HepG2 (cell line): ENCODE data around the gene MSL3B.

Experiments used
- ATAC-seq: fragments of 200-7000 bp; cut with Tn5 transposase; 3 replicates; pipeline ENCODE4 v1.9.1; 2020; ENCODE audit warnings: mild to moderate bottlenecking, moderate library complexity
- BruUV-seq: library from RNA; stranded (reverse); fragments of 400-500 nt; replicated peaks from 2 replicates; lab custom pipeline; 2021; lab: Mats Ljungman, UMichigan
- CTCF ChIA-PET: fragments of 300-600 bp; formaldehyde crosslinking; extraction: SDS; loops from one replicate; lab custom pipeline; 2021; ENCODE audit warnings: low total read pairs, inconsistent platforms, low intra/inter-chr PET ratio; lab: Yijun Ruan, JAX
- POLR2A ChIA-PET: fragments of 350-600 bp; sonication (Branson Sonifier 250); formaldehyde crosslinking; loops from one replicate; lab custom pipeline; 2020; ENCODE audit warnings: antibody characterized with exemption, inconsistent platforms; lab: Yijun Ruan, JAX
- DNase-seq: peaks from one replicate; pipeline ENCODE4 v3.0.0-alpha.2; 2015; ENCODE audit warnings: low spot score
- FAIRE-seq: peaks from 3 replicates; lab custom pipeline; 2011; peaks lifted over from hg19 to GRCh38; lab: Jason Lieb, UNC
- H2AFZ ChIP-seq: one replicate; pipeline ENCODE4 v1.6.1; 2011; ENCODE audit warnings: low read length, inconsistent platforms
- H3K27ac ChIP-seq: fragments of 300-600 bp; 3 replicates; pipeline ENCODE4 v1.8.0; 2011; ENCODE audit warnings: mixed run types, mild to moderate bottlenecking, mixed read lengths, low read length, inconsistent platforms; ENCODE audit not compliant: insufficient read depth; ENCODE audit errors: extremely low read length
- H3K27me3 ChIP-seq, 2 experiments: fragments of 200-600 bp in 1 of 2; 2 replicates in 1 of 2; 3 replicates in 1 of 2; pipeline versions ENCODE4 v1.6.0 to v1.8.0; 2011; ENCODE audit warnings: low read length in 2 of 2, mild to moderate bottlenecking in 2 of 2, moderate library complexity in 2 of 2, inconsistent platforms in 1 of 2; ENCODE audit not compliant: insufficient read depth in 2 of 2, control insufficient read depth in 1 of 2
- H3K36me3 ChIP-seq, 2 experiments: fragments of 200-600 bp in 1 of 2; replicated peaks in 1 of 2; 2 replicates in 1 of 2; 3 replicates in 1 of 2; pipeline versions ENCODE4 v1.5.1 to v1.8.0; 2011; ENCODE audit warnings: low read length in 2 of 2, inconsistent platforms in 1 of 2; ENCODE audit not compliant: insufficient read depth in 2 of 2, control insufficient read depth in 1 of 2
- H3K4me1 ChIP-seq: 2 replicates; pipeline ENCODE4 v1.5.1; 2012; ENCODE audit warnings: low read length, inconsistent platforms; ENCODE audit not compliant: insufficient read depth
- H3K4me2 ChIP-seq: 2 replicates; pipeline ENCODE4 v1.6.0; 2011; ENCODE audit warnings: low read depth, low read length, inconsistent platforms
- H3K4me3 ChIP-seq, 3 experiments: fragments of 200-600 bp in 1 of 3; sonication (generic), shearing (Covaris generic) in 1 of 3; replicated peaks in 1 of 3; 2 replicates each; pipeline ENCODE4 v1.5.1; 2011 to 2016; ENCODE audit warnings: low read length in 3 of 3, inconsistent platforms in 2 of 3, low read depth in 2 of 3, mild to moderate bottlenecking in 2 of 3, control low read depth in 1 of 3, mixed read lengths in 1 of 3; ENCODE audit not compliant: insufficient read depth in 1 of 3
- H3K79me2 ChIP-seq: one replicate; pipeline ENCODE4 v1.6.1; 2011; ENCODE audit warnings: low read length, inconsistent platforms; ENCODE audit not compliant: insufficient read depth
- H3K9ac ChIP-seq: 2 replicates; pipeline ENCODE4 v1.6.0; 2011; ENCODE audit warnings: mild to moderate bottlenecking, low read depth, low read length, inconsistent platforms; ENCODE audit not compliant: insufficient read depth
- H3K9me3 ChIP-seq: 2 replicates; pipeline ENCODE4 v1.5.1; 2012; ENCODE audit warnings: mild to moderate bottlenecking, low read length
- H4K20me1 ChIP-seq: 2 replicates; pipeline ENCODE4 v1.6.0; 2011; ENCODE audit warnings: inconsistent platforms, mild to moderate bottlenecking, low read length, moderate library complexity; ENCODE audit not compliant: insufficient read depth
- DNMT3B ChIP-seq: conservative IDR thresholded peaks from 2 replicates; pipeline ENCODE4 v1.6.1; 2016; ENCODE audit warnings: missing biosample characterization, control low read depth
- NCOA2 ChIP-seq: sonication (generic); formaldehyde crosslinking; IDR thresholded peaks from 2 replicates; pipeline ENCODE4 v1.8.0; 2022; ENCODE audit warnings: inconsistent platforms
- RBAK ChIP-seq: sonication (generic); formaldehyde crosslinking; IDR thresholded peaks from 2 replicates; pipeline ENCODE4 v1.5.1; 2020; ENCODE audit warnings: mild to moderate bottlenecking, missing genetic modification reagents
- SMAD3 ChIP-seq: sonication (generic); formaldehyde crosslinking; IDR thresholded peaks from 2 replicates; pipeline ENCODE4 v1.4.0; 2020; ENCODE audit warnings: missing genetic modification reagents
- XBP1 ChIP-seq: sonication (generic); formaldehyde crosslinking; IDR thresholded peaks from 2 replicates; pipeline ENCODE4 v1.5.0; 2020; ENCODE audit warnings: missing genetic modification reagents
- ZNF430 ChIP-seq: sonication (generic); formaldehyde crosslinking; IDR thresholded peaks from 2 replicates; pipeline ENCODE4 v1.9.0; 2021; ENCODE audit warnings: mild to moderate bottlenecking, missing genetic modification reagents
- ZSCAN20 ChIP-seq: sonication (generic); formaldehyde crosslinking; IDR thresholded peaks from 2 replicates; pipeline ENCODE4 v1.4.0; 2020; ENCODE audit warnings: missing genetic modification reagents, mild to moderate bottlenecking, borderline replicate concordance
- WGBS: methylation state at CpG from one replicate; pipeline ENCODE4 v1.1.6; 2017; ENCODE audit warnings: low lambda C conversion rate; 5-methylcytosine and 5-hydroxymethylcytosine counted together
- in situ Hi-C: cut with HindIII; loops from 2 replicates; pipeline ENCODE4 v1.10.0; 2017; ENCODE audit warnings: low pct_unique_long_range_greater_than_20kb; ENCODE audit not compliant: extremely low pct_ligation_motif_present
- intact Hi-C: fragments of 100-400 bp; cut with micrococcal nuclease; formaldehyde crosslinking; loops from one replicate; pipeline ENCODE4 v1.10.0; 2022; ENCODE audit not compliant: unreplicated experiment
- TF ChIP-seq, protein P1 (sequence below): sonication (generic); formaldehyde crosslinking; IDR thresholded peaks from 2 replicates; pipeline ENCODE4 v1.8.1; 2023; ENCODE audit warnings: mild to moderate bottlenecking, missing genetic modification reagents
- TF ChIP-seq, protein P2 (sequence below): sonication (generic); formaldehyde crosslinking; IDR thresholded peaks from 2 replicates; pipeline ENCODE4 v1.4.0; 2020; ENCODE audit warnings: missing genetic modification reagents, borderline replicate concordance

The MSL3B gene

DNA sequence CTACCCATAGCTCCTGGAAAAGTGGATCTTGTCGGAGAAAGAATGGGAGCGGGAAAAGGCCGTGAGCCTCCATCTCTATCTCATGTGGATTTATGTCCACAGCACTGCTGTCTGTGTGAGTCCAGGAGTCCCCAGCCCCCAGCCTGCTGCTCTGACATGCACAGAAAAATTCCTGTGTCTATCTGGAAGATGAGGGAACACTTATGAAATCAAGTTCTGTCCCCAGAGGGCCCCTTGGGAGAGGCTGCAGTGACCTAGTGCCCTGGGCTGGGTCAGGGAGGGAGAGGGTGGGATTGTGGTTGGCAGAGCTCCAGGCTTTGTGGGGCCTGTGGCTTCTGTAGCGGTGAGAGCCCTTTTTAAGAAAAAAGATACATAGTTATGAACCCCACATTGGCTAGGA, 51.4 kb downstream of the MSL3B start (continued):
- no peak for TF ChIP-seq ZSCAN20
- TF ChIP-seq, protein P1, sequence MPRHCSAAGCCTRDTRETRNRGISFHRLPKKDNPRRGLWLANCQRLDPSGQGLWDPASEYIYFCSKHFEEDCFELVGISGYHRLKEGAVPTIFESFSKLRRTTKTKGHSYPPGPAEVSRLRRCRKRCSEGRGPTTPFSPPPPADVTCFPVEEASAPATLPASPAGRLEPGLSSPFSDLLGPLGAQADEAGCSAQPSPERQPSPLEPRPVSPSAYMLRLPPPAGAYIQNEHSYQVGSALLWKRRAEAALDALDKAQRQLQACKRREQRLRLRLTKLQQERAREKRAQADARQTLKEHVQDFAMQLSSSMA (CRISPR knock-in tag), result no peak
- TF ChIP-seq, protein P2, sequence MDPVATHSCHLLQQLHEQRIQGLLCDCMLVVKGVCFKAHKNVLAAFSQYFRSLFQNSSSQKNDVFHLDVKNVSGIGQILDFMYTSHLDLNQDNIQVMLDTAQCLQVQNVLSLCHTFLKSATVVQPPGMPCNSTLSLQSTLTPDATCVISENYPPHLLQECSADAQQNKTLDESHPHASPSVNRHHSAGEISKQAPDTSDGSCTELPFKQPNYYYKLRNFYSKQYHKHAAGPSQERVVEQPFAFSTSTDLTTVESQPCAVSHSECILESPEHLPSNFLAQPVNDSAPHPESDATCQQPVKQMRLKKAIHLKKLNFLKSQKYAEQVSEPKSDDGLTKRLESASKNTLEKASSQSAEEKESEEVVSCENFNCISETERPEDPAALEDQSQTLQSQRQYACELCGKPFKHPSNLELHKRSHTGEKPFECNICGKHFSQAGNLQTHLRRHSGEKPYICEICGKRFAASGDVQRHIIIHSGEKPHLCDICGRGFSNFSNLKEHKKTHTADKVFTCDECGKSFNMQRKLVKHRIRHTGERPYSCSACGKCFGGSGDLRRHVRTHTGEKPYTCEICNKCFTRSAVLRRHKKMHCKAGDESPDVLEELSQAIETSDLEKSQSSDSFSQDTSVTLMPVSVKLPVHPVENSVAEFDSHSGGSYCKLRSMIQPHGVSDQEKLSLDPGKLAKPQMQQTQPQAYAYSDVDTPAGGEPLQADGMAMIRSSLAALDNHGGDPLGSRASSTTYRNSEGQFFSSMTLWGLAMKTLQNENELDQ (CRISPR knock-in tag), result no peak
- TF ChIP-seq DNMT3B, result no peak
- TF ChIP-seq SMAD3, result no peak
- no peak for TF ChIP-seq ZNF430
- TF ChIP-seq, all 625 proteins: peak for 0

DNA sequence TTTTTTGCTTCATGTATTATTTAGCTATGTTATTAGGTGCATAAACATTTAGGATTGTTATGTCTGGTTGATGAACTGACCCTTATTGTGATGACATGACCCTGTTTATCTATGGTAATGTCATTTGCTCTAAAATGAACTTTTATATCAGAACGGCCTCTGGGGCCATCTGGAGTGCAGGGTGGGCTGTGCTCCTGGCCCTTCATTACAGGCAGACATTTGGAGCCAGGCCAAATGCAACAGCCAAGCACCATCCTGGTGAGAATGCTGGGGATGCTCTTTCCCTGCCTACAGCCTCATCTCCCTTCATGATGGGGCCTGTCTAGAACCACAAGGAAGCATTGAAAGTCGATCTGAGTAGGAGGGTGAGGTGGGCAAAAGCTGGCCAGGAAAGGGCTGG, 51.9 kb downstream of the MSL3B start:
- H3K4me2 ChIP-seq, result no peak overlapping the region
- BruUV-seq, result no TSS peak
- CTCF ChIA-PET, result no interaction called here
- H4K20me1 ChIP-seq, result no peaks in the 10 kb centered on the region
- 16% methylated on average over 2 of the region's 2 CpGs for WGBS
- no peak for ATAC-seq
- H3K36me3 ChIP-seq, result no peaks in the 10 kb centered on the region
- no peak overlapping the region for H3K27ac ChIP-seq
- no peak for TF ChIP-seq XBP1 (CRISPR knock-in tag)
- no peak for TF ChIP-seq RBAK
- TF ChIP-seq NCOA2, result no peak
- TF ChIP-seq, all 625 proteins: peak for 0
- Histone ChIP-seq H3K79me2 (no peaks in the 10 kb centered on the region), H3K27me3 (peaks cover 6 to 34% of the 10 kb centered on the region in 2 experiments; a peak in 4 of 5 replicates), H3K4me3 (no peak overlapping the region), H3K9ac (no peak overlapping the region), H3K4me1 (peaks cover 23% of the 10 kb centered on the region), H3K9me3 (no peaks in the 10 kb centered on the region), H2AFZ (no peak overlapping the region)
- intact Hi-C loops, result no loop called here
- POLR2A ChIA-PET, result no interaction called here
- no peak for DNase-seq
- no peak for FAIRE-seq
- in situ Hi-C loops, result no loop called here
